ENCODE data around the gene LRIG1.

Gene LRIG1

GRCh38 chr3:66365080-66365479 lies 135.7 kb downstream of the LRIG1 start:
- no peak for TF ChIP-seq CTCF (IDR thresholded peaks at IDR 0.05; ENCODE audit: borderline replicate concordance, extremely low read depth, low read length, poor library complexity, severe bottlenecking)
- no peak for TF ChIP-seq EZH2 (IDR thresholded peaks at IDR 0.05; ENCODE audit: borderline replicate concordance, low read depth, low read length, severe bottlenecking)
- H3K27ac ChIP-seq (ENCODE audit: low read length), result no peak overlapping the region
- no peaks in the 10 kb centered on the region for H3K79me2 ChIP-seq (ENCODE audit: insufficient read depth, low read length)
- no peak overlapping the region for H2AFZ ChIP-seq (ENCODE audit: low read depth, low read length)
- no peaks in the 10 kb centered on the region for H3K9me3 ChIP-seq (ENCODE audit: insufficient read depth, low read length, severe bottlenecking)
- no peaks in the 10 kb centered on the region for H3K4me1 ChIP-seq (ENCODE audit: insufficient read depth, low read length)
- no peaks in the 10 kb centered on the region for H3K36me3 ChIP-seq (ENCODE audit: insufficient read depth, low read length)
- ATAC-seq (ENCODE audit: insufficient read depth, low read depth) (no peak), DNase-seq (no peak)
- H3K9ac ChIP-seq (ENCODE audit: low read depth, low read length), result no peak overlapping the region
- H4K20me1 ChIP-seq (ENCODE audit: insufficient read depth, low read length), result no peaks in the 10 kb centered on the region
- no peak overlapping the region for H3K4me3 ChIP-seq (ENCODE audit: low read depth in 1 of 2, low read length in 2 of 2)
- no peaks in the 10 kb centered on the region for H3K27me3 ChIP-seq (ENCODE audit: insufficient read depth, low read length, poor library complexity)
- H3K4me2 ChIP-seq (ENCODE audit: insufficient read depth, low read length), result no peak overlapping the region

DNA sequence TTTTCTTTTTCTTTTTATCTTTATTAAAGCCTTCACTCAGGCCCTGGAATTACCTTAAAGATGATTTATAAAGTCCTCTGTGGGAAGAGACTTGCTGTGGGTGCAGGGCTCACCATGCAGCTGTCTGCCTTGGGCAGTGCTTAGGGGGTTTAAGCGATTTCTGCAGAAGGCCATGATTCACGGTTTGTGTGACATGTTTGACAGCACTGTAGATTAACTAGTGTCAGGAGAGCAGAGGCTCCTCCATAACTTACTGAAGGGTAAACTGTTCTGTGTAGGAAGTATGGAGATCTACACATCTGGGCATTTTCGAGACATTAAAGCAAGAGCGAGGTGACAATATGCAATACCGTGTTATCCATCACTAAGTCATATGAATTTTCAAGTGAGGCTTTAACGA lies 137.7 kb downstream of the LRIG1 start:
- no peak overlapping the region for H3K27ac ChIP-seq (ENCODE audit: low read length)
- no peak for TF ChIP-seq CTCF (IDR thresholded peaks at IDR 0.05; ENCODE audit: borderline replicate concordance, extremely low read depth, low read length, poor library complexity, severe bottlenecking)
- no peak for TF ChIP-seq EZH2 (IDR thresholded peaks at IDR 0.05; ENCODE audit: borderline replicate concordance, low read depth, low read length, severe bottlenecking)
- ATAC-seq (ENCODE audit: insufficient read depth, low read depth), result no peak

DNA sequence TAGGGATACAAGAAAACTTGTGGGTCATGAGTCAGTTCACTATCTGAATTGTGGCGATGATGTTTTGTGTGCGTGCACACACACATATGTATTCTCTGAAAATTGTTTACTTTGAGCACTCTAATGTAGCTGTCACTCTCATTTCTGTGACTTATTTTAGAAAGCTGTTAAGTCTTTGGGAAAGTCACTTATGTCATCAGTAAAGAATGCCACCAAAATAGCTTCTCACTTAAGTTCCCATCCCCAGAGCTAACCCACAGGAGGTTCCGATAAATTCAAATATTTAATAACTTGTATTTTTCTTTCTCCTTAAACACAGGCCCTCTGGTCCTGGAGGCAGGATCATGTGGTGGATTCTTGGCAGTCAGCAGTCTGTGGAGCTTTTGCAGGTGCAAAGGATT lies 138.3 kb downstream of the LRIG1 start:
- DNase-seq (no peak), ATAC-seq (ENCODE audit: insufficient read depth, low read depth) (no peak)
- Histone ChIP-seq H3K9ac (ENCODE audit: low read depth, low read length) (no peak overlapping the region), H3K27me3 (ENCODE audit: insufficient read depth, low read length, poor library complexity) (no peaks in the 10 kb centered on the region), H3K36me3 (ENCODE audit: insufficient read depth, low read length) (no peaks in the 10 kb centered on the region), H3K4me1 (ENCODE audit: insufficient read depth, low read length) (no peaks in the 10 kb centered on the region), H3K27ac (ENCODE audit: low read length) (no peak overlapping the region), H4K20me1 (ENCODE audit: insufficient read depth, low read length) (no peaks in the 10 kb centered on the region), H3K79me2 (ENCODE audit: insufficient read depth, low read length) (no peaks in the 10 kb centered on the region), H3K4me3 (ENCODE audit: low read depth in 1 of 2, low read length in 2 of 2) (no peak overlapping the region), H2AFZ (ENCODE audit: low read depth, low read length) (no peak overlapping the region), H3K9me3 (ENCODE audit: insufficient read depth, low read length, severe bottlenecking) (no peaks in the 10 kb centered on the region), H3K4me2 (ENCODE audit: insufficient read depth, low read length) (no peak overlapping the region)
- TF ChIP-seq EZH2 (IDR thresholded peaks at IDR 0.05; ENCODE audit: borderline replicate concordance, low read depth, low read length, severe bottlenecking) (no peak), CTCF (IDR thresholded peaks at IDR 0.05; ENCODE audit: borderline replicate concordance, extremely low read depth, low read length, poor library complexity, severe bottlenecking) (no peak)

More for the DNA sequence above, 137.7 kb downstream of the LRIG1 start:
- no peak overlapping the region for H3K4me3 ChIP-seq (ENCODE audit: low read depth in 1 of 2, low read length in 2 of 2)
- no peaks in the 10 kb centered on the region for H3K36me3 ChIP-seq (ENCODE audit: insufficient read depth, low read length)
- no peaks in the 10 kb centered on the region for H3K9me3 ChIP-seq (ENCODE audit: insufficient read depth, low read length, severe bottlenecking)
- H3K79me2 ChIP-seq (ENCODE audit: insufficient read depth, low read length), result no peaks in the 10 kb centered on the region
- H3K9ac ChIP-seq (ENCODE audit: low read depth, low read length), result no peak overlapping the region
- no peaks in the 10 kb centered on the region for H4K20me1 ChIP-seq (ENCODE audit: insufficient read depth, low read length)
- H3K4me2 ChIP-seq (ENCODE audit: insufficient read depth, low read length), result no peak overlapping the region
- no peaks in the 10 kb centered on the region for H3K27me3 ChIP-seq (ENCODE audit: insufficient read depth, low read length, poor library complexity)
- no peak overlapping the region for H2AFZ ChIP-seq (ENCODE audit: low read depth, low read length)
- no peaks in the 10 kb centered on the region for H3K4me1 ChIP-seq (ENCODE audit: insufficient read depth, low read length)
- no peak for DNase-seq

DNA sequence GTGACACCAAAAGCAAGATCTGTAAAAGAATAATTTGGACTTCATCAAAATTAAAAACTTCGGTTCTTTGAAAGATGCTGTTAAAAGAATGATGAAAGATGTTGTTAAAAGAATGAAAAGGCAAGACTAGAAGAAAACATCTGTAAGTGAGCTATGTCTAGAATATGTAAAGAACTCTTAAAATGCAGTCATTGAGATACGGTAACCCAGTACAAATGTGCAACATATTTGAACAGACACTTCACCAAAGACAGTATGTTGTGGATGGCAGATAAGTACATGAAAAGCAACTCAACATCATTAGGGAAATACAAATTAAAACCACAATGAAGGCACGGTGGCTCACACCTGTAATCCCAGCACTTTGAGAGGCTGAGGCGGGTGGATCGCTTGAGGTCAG lies 139.5 kb downstream of the LRIG1 start:
- H2AFZ ChIP-seq (ENCODE audit: low read depth, low read length), result no peak overlapping the region
- H3K9ac ChIP-seq (ENCODE audit: low read depth, low read length), result no peak overlapping the region
- TF ChIP-seq CTCF (IDR thresholded peaks at IDR 0.05; ENCODE audit: borderline replicate concordance, extremely low read depth, low read length, poor library complexity, severe bottlenecking) (no peak), EZH2 (IDR thresholded peaks at IDR 0.05; ENCODE audit: borderline replicate concordance, low read depth, low read length, severe bottlenecking) (no peak)
- H3K27me3 ChIP-seq (ENCODE audit: insufficient read depth, low read length, poor library complexity), result no peaks in the 10 kb centered on the region
- H3K9me3 ChIP-seq (ENCODE audit: insufficient read depth, low read length, severe bottlenecking), result no peaks in the 10 kb centered on the region
- no peak overlapping the region for H3K4me2 ChIP-seq (ENCODE audit: insufficient read depth, low read length)
- no peaks in the 10 kb centered on the region for H3K4me1 ChIP-seq (ENCODE audit: insufficient read depth, low read length)
- no peaks in the 10 kb centered on the region for H3K36me3 ChIP-seq (ENCODE audit: insufficient read depth, low read length)
- H3K4me3 ChIP-seq (ENCODE audit: low read depth in 1 of 2, low read length in 2 of 2), result no peak overlapping the region
- ATAC-seq (ENCODE audit: insufficient read depth, low read depth), result no peak
- H3K27ac ChIP-seq (ENCODE audit: low read length), result no peak overlapping the region
- H4K20me1 ChIP-seq (ENCODE audit: insufficient read depth, low read length), result no peaks in the 10 kb centered on the region
- DNase-seq, result no peak
- H3K79me2 ChIP-seq (ENCODE audit: insufficient read depth, low read length), result no peaks in the 10 kb centered on the region
